SHP77 (cell line): ENCODE data around the gene NR1D2.
A peak's percentile ranks its signal among the peaks of the same experiment; 100 is the strongest.

Experiments used
- DNase-seq, 2 experiments: peaks; one replicate each; lab custom pipeline; 2025; lab: John Stamatoyannopoulos, UW

NR1D2 gene

GRCh38 chr3:23966328-23966727, 21.2 kb downstream of the NR1D2 start:
- DNase-seq, result no peak

- DNase-seq, result no peak
These were observed 23.5 kb downstream of the NR1D2 start for GRCh38 chr3:23968463-23969184.

DNA sequence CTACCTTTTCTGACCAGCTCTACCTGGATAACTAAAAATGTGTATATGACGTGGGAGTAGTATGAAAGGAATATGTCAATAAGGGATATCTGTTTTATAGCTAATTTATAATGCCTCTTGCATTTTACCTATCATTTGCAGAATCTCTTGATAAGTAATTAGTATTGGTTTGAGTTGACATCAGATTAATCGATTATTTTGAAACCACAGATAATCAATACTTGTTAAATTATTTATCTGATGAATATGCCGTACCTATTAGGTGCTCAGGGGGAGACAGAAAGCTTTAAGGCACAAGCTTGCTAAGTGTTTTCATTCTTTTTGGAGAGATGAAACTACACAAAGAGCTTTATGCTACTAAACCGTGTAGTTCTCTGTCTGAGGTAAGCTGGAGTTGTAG, 24.3 kb downstream of the NR1D2 start:
- DNase-seq, result no peak

- DNase-seq, result no peak
These were observed 26.6 kb downstream of the NR1D2 start for GRCh38 chr3:23971684-23972083.

DNA sequence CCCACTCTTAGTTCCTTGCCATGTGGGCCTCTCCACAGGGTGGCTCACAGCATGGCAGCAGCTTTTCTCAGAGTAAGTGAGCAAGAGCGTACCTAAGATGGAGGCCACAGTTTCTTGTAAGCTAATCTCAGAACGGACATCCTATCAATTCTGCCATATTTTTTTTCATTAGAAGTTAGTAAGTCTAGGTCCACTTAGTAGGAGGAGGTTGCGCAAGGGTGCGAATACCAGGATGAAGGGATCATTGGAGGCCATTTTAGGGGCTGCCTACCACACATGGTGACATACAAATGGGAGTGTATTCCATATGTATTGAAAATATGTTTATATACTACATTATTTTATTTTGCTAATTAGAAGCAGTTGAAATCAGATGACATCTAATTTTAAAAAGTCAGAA, 31.5 kb downstream of the NR1D2 start:
- no peak for DNase-seq

- DNase-seq, result no peak
These were observed 34.5 kb downstream of the NR1D2 start for GRCh38 chr3:23979569-23979968.

- DNase-seq, result peak; percentile 46 to 61
These were observed 36.0 kb downstream of the NR1D2 start for GRCh38 chr3:23981136-23981535.

DNA sequence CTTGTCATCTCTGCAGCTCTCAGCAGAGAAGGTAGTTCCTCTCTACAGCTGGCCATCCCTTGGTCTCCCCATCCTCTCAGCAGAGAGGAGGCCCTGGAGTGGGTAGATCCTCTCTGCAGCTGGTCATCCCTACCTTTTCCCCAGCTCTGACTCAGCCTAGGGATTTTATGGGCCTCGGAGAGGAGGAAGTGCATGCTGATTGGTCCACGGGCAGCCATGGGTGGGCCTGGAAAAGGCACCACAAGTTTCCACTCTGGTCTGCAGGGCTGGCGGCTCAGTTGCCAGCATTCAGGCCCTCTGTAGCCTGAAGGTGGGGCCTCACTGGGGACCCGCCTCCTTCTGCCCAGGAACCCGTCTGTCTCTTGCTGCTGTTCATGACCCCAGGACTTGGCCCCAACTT, 36.9 kb downstream of the NR1D2 start:
- DNase-seq, result peak in 1 of 2 experiments; percentile 4

DNA sequence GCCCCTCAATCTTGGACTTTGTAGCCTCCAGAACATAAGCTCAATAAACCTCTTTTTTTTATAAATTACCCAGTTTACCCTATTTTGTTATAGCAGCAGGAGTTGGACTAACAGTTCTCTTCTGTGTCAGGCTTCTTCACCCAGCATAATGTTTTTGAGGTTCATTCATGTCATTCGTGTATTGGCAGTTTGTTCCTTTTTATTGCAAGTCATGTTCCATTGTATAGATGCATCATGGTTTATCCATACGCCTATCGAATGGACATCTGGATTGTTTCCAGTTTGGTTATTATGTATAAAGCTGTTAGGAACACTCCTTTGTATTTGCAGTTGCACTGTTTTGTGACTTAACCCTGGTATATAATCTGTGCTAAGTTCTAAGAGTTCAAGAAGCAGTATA, 39.8 kb downstream of the NR1D2 start:
- no peak for DNase-seq

DNA sequence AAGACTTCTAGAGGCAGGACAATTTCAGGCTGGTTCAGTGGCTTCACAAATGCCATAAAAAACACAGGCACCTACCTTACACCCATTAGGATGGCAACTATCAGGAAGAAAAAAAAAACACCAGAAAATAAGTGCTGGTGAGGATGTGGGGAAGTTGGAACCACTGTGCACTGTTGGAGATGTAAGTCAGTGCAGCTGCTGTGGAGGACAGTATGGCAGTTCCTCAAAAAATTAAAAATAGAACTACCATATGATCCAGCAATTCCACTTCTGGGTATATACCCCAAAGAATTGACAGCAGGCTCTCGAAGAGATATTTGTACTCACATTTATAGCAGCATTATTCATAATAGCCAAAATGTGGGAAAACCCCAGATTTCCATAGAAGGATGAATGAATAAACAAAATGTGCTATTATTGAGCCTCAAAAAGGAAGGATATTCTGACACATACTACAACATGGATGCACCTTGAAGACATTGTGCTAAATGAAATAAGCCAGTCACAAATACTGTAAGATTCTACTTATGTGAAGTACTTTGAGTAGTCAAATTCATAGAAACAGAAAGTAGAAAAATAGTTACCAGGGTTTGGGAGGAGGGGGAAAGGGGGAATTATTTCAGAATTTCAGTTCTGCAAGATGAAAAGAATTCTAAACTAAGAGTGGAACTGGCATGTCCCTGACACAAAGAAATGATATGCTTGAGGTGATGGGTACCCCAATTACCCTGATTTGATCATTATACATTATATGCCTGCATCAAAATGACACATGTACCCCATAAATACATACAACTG, 40.9 kb downstream of the NR1D2 start:
- DNase-seq, result no peak

DNA sequence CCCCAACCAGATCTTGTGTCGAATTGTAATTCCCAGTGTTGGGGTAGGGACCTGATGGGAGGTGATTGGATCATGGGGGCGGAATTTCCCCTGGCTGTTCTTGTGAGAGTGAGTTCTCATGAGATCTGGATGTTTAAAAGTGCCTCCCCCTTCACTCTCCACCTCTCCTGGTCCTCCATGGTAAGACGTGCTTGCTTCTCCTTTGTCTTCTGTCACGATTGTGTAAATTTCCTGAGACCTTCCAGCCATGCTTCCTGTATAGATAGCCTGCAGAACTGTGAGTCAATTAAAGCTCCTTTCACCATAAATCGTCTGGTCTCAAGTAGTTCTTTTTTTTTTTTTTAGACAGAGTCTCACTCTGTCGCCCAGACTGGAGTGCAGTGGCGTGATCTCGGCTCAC, 42.3 kb downstream of the NR1D2 start:
- no peak for DNase-seq

DNA sequence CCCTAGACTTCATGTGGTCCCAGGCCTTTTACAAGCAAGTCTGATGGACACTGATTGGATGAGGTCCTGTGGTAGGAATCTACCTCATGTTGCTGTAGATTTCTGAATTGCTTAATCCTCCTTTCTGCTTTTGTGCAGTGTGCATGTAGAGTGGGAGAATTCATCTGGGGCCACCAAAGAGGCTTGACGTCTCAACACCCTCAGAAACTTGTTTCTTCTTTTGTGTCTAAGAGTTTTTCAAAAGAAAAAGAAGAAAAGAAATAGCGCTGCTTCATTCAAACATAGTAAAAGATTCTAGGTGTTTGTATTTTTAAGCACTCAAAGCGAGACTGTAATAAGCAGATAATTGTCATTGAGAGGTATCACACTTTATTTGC, 46.2 kb downstream of the NR1D2 start:
- DNase-seq, result no peak

- DNase-seq, result no peak
These were observed 46.9 kb downstream of the NR1D2 start for GRCh38 chr3:23991683-23992628.

DNA sequence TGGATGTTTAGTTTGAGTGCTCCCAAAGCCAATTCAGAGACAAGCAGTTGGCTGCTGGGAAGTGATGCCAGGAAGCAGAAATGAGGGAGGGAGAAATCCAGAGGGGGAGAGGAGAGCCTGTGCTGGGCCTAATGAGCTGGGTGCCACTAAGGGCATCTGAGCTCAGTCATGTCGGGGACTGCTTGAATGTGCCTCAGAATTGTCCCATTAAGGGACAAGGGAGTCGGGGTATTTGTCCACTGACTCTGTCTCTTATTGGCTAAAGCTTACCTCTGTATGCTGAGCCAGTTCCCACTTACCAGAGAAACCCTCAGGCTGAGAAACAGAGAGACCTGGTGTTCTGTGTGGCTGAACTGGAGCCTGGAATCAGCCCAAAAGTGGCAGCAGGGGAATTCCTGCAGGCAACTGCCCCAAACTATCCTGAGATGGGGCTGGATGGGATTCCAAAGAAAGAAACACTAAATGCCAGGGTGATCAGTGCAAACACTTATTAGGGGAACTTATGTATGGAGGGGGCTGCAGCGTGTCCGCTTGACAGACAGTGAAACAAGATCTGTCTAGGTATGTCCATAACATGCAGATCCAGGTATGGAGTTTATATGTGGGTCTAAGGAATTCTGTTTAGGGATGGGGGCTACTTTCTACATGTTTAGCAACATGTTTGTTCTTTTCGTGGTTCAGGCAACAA, 48.6 kb downstream of the NR1D2 start:
- DNase-seq, result no peak

- no peak for DNase-seq
These were observed 49.1 kb downstream of the NR1D2 start for GRCh38 chr3:23994244-23994569.

GRCh38 chr3:23995219-23995618, 50.1 kb downstream of the NR1D2 start:
- no peak for DNase-seq

DNA sequence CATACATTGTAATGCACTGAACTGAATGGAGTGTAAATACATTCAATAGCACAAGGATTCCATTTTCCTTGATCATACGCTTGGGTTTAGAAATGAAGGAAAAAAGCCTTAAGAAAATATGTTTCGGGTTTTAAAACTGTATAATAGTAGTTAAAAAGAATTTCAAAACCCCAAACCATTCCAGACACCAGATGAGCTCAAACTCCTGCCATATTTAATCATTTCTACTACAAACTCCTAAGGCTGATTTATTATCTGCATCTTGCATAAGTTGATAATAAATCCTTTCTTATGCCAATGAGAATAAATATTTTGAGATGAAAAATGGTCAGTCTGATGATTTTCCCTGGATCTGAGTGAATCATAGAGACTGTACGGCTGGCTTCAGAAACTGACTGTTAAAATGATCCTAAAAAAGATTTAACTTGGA, 51.0 kb downstream of the NR1D2 start:
- no peak for DNase-seq

DNA sequence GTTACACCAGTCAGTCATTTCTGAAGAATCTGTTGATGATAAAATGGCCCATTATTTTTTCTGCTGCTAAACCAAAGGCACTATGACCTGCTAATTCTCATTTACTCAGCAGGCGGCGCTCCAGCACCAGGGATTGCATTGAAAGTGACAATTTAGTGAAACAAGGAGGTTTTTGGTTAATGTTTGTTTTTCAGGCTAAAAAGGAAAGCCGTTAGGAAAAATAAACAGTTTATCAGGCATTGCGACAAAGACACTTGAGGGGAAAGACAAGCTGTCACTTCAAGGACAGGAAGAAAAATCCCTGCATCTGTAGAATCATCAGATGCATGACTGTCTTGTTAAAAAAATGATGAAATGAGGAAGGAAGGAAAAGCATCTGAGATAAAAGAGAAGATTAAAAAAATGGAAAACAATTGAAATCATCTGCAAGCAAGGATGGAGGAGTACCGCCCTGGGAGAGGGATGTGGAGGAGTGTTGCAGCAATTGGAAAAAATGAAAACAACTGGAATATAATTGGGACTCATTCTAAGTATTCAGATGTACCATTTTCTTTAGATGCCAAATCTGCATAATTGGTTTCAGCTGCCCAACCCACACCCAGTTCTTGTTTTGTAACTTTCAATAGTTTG, 54.0 kb downstream of the NR1D2 start:
- DNase-seq, result peak in 1 of 2 experiments; percentile 4

DNA sequence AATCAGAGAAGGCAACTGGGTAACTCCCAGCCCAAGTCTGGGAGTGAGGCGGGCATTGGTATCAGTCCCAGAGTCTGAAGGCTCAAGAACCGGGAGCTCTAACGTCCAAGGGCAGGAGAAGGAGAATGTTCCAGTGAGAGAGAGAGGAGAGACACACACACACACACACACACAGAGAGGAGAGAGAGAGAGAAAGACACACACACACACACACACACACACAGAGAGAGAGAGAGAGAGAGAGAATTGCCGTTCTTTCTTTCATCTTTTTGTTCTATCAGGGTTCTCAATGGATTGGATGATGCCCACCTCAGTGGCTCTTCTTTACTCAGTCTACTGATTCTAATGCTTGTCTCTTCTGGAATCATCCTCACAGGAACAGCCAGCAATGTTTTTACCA, 57.0 kb downstream of the NR1D2 start:
- no peak for DNase-seq

- no peak for DNase-seq
These were observed 58.4 kb downstream of the NR1D2 start for GRCh38 chr3:24003466-24003865.

GRCh38 chr3:24004171-24004938, 59.3 kb downstream of the NR1D2 start:
- no peak for DNase-seq
